ENCODE measurements around the gene TLX2. TPM values are rescaled to one million over a fixed set of nuclear protein-coding genes. Genes with fewer than 3 reads are reported as not detected.

Gene TLX2
- total RNA-seq, 1 donor from 2014 or later, result not detected

- Histone ChIP-seq H3K4me3 (peak overlapping the region; percentile 20), H3K27me3 (peaks cover 100% of the 10 kb centered on the region), H3K36me3 (no peaks in the 10 kb centered on the region), H3K27ac (no peak overlapping the region), H3K9me3 (ENCODE audit: low read depth) (no peaks in the 10 kb centered on the region), H3K4me2 (peak overlapping the region; percentile 73), H4K20me1 (ENCODE audit: low read depth) (peaks cover 26% of the 10 kb centered on the region), H3F3A (ENCODE audit: low read depth) (peaks cover 56% of the 10 kb centered on the region), H2AFZ (replicated peaks) (no peak overlapping the region), H3K4me1 (peaks cover 21% of the 10 kb centered on the region), H3K9ac (no peak overlapping the region), H3K79me2 (ENCODE audit: low read depth) (no peaks in the 10 kb centered on the region)
- Mint-ChIP-seq H3K4me1 (peaks cover 25% of the 10 kb centered on the region), H3K9me3 (peaks cover 10% of the 10 kb centered on the region), H3K4me3 (peak overlapping the region; percentile 66), H3K27ac (no peak overlapping the region), H3K27me3 (ENCODE audit: insufficient read depth, low read depth) (peaks cover 71% of the 10 kb centered on the region), H3K36me3 (peaks cover 5% of the 10 kb centered on the region)
- DNase-seq (ENCODE audit: low spot score), result peak; percentile 82
- no peak for TF ChIP-seq CTCF (IDR thresholded peaks at IDR 0.05)
- TF ChIP-seq EZH2 (IDR thresholded peaks at IDR 0.05), result no peak
- TF ChIP-seq EZH2phosphoT487 (IDR thresholded peaks at IDR 0.05), result no peak
Observed at GRCh38 chr2:74512744-74513604, 1.3 kb upstream of the TLX2 start.

GRCh38 chr2:74513605-74514367 lies 464 bp upstream of the TLX2 start:
- H2AFZ ChIP-seq (replicated peaks), result no peak overlapping the region
- H3F3A ChIP-seq (ENCODE audit: low read depth), result peaks cover 48% of the 10 kb centered on the region
- H3K79me2 ChIP-seq (ENCODE audit: low read depth), result no peaks in the 10 kb centered on the region
- peaks cover 100% of the 10 kb centered on the region for H3K27me3 ChIP-seq
- no peak overlapping the region for H3K9ac ChIP-seq
- Mint-ChIP-seq H3K36me3 (peaks cover 5% of the 10 kb centered on the region), H3K9me3 (peaks cover 10% of the 10 kb centered on the region), H3K4me1 (peaks cover 19% of the 10 kb centered on the region), H3K4me3 (peak overlapping the region; percentile 53), H3K27me3 (ENCODE audit: insufficient read depth, low read depth) (peaks cover 74% of the 10 kb centered on the region), H3K27ac (no peak overlapping the region)
- H3K4me2 ChIP-seq, result peak overlapping the region; percentile 73
- no peaks in the 10 kb centered on the region for H3K9me3 ChIP-seq (ENCODE audit: low read depth)
- peak overlapping the region; percentile 32 for H3K4me3 ChIP-seq
- H4K20me1 ChIP-seq (ENCODE audit: low read depth), result peaks cover 26% of the 10 kb centered on the region
- no peaks in the 10 kb centered on the region for H3K36me3 ChIP-seq
- H3K27ac ChIP-seq, result no peak overlapping the region
- peaks cover 21% of the 10 kb centered on the region for H3K4me1 ChIP-seq
- DNase-seq (ENCODE audit: low spot score), result peak; percentile 54
- TF ChIP-seq EZH2 (IDR thresholded peaks at IDR 0.05), result peak; percentile 74
- TF ChIP-seq EZH2phosphoT487 (IDR thresholded peaks at IDR 0.05), result peak; percentile 11
- TF ChIP-seq CTCF (IDR thresholded peaks at IDR 0.05), result no peak

DNA sequence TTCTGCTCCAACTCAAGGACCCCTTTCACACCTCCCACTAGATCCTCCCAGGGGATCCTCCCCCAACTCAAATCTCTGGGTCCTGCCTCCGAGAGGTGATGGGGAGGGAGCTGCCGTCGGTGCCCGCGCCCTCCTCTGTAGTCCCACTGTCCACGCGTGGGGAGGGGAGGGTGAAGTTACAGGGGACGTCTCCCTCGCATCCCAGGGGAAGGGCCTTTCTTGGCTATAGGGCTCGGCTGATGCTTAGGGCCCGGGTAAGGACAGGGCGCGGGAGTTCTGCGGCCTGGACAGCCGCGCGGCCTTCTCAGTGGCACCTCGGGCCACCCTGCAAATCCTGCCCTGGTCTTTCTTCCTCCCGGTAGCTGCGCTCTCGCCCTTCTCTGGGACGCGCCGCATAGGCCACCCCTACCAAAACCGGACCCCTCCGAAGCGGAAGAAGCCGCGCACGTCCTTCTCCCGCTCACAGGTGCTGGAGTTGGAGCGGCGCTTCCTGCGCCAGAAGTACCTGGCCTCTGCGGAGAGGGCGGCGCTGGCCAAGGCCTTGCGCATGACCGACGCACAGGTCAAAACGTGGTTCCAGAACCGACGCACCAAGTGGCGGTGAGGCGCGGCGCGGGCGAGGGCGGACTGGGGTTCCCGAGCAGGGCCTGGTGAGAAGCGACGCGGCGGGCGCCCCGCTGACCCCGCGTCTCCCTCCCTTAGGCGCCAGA lies 1.2 kb downstream of the TLX2 start:
- Histone ChIP-seq H4K20me1 (ENCODE audit: low read depth) (peaks cover 26% of the 10 kb centered on the region), H3K27me3 (peaks cover 100% of the 10 kb centered on the region), H3K36me3 (no peaks in the 10 kb centered on the region), H3K9ac (no peak overlapping the region), H3K9me3 (ENCODE audit: low read depth) (no peaks in the 10 kb centered on the region), H3K4me3 (peak overlapping the region; percentile 32), H3K4me2 (peak overlapping the region; percentile 69), H2AFZ (replicated peaks) (peak overlapping the region; percentile 74), H3K4me1 (peaks cover 21% of the 10 kb centered on the region), H3K27ac (no peak overlapping the region), H3K79me2 (ENCODE audit: low read depth) (no peaks in the 10 kb centered on the region), H3F3A (ENCODE audit: low read depth) (peaks cover 34% of the 10 kb centered on the region)
- peaks cover 19% of the 10 kb centered on the region for H3K4me1 Mint-ChIP-seq
- H3K36me3 Mint-ChIP-seq, result peaks cover 5% of the 10 kb centered on the region
- H3K27me3 Mint-ChIP-seq (ENCODE audit: insufficient read depth, low read depth), result peaks cover 81% of the 10 kb centered on the region
- TF ChIP-seq EZH2 (IDR thresholded peaks at IDR 0.05) (peak; percentile 95), EZH2phosphoT487 (IDR thresholded peaks at IDR 0.05) (peak; percentile 96), CTCF (IDR thresholded peaks at IDR 0.05) (no peak)
- DNase-seq (ENCODE audit: low spot score), result peak; percentile 55
- H3K9me3 Mint-ChIP-seq, result peaks cover 10% of the 10 kb centered on the region
- no peak overlapping the region for H3K27ac Mint-ChIP-seq
- H3K4me3 Mint-ChIP-seq, result peak overlapping the region; percentile 70
